Adrenal gland (tissue), 5 donors: Measurements from ENCODE around the gene RBM33.

Experiments
- POLR2A ChIP-seq, 2 donors: fragments of 450-650 bp; IDR thresholded peaks; one replicate each; pipeline ENCODE4 v1.6.1; 2017; ENCODE audit warnings: antibody characterized with exemption in 2 of 2, mild to moderate bottlenecking in 2 of 2, moderate library complexity in 1 of 2
- TF ChIP-seq, protein P1 (sequence below), 6 experiments: fragments of 450-650 bp in 4 of 6; fragments of 200-600 bp in 2 of 6; sonication (generic) in 1 of 6; IDR thresholded peaks; 1 replicate in 5 of 6; 2 replicates in 1 of 6; pipeline versions ENCODE4 v1.5.1 to v1.8.0; 2016 to 2021; ENCODE audit warnings: antibody characterized with exemption in 6 of 6, mild to moderate bottlenecking in 2 of 6, moderate library complexity in 1 of 6
- donor health status: DM: no; HTN: no; CAD: no.

DNA sequence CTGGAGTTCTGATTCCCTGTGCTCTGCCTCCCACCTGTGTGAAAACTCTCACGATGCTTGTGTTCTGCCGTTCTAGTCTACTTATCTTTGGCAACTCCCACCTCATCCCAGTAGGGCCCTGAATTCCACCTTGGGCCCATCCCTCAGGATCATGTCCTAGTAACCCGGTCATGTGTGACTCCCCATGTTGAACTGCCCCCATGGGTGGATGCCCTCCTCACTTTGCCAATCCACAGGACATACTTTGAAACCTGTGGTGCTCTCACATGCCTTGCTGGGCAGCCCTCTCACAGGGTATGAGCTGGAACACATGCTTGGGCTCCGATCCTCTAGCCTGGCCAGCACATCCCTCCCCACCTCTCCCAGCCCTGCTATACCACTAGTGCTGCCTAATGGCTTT lies 3.8 kb upstream of the RBM33 start:
- TF ChIP-seq, protein P1, sequence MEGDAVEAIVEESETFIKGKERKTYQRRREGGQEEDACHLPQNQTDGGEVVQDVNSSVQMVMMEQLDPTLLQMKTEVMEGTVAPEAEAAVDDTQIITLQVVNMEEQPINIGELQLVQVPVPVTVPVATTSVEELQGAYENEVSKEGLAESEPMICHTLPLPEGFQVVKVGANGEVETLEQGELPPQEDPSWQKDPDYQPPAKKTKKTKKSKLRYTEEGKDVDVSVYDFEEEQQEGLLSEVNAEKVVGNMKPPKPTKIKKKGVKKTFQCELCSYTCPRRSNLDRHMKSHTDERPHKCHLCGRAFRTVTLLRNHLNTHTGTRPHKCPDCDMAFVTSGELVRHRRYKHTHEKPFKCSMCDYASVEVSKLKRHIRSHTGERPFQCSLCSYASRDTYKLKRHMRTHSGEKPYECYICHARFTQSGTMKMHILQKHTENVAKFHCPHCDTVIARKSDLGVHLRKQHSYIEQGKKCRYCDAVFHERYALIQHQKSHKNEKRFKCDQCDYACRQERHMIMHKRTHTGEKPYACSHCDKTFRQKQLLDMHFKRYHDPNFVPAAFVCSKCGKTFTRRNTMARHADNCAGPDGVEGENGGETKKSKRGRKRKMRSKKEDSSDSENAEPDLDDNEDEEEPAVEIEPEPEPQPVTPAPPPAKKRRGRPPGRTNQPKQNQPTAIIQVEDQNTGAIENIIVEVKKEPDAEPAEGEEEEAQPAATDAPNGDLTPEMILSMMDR (IDR thresholded peaks at IDR 0.05): no peak
- no peak for TF ChIP-seq POLR2A (IDR thresholded peaks at IDR 0.05)
